AML-193 (cell line): ENCODE measurements around the gene AHRR.
A peak's percentile ranks its signal among the peaks of the same experiment; 100 is the strongest.
"Not testable (repeated sequence)": the region's sequence is repeated elsewhere in the genome, so short reads cannot be mapped to it uniquely, and the experiment has no call there.

Experiments
- DNase-seq, 2 experiments: peaks; one replicate each; lab custom pipeline; 2025; lab: John Stamatoyannopoulos, UW

Gene AHRR

DNA sequence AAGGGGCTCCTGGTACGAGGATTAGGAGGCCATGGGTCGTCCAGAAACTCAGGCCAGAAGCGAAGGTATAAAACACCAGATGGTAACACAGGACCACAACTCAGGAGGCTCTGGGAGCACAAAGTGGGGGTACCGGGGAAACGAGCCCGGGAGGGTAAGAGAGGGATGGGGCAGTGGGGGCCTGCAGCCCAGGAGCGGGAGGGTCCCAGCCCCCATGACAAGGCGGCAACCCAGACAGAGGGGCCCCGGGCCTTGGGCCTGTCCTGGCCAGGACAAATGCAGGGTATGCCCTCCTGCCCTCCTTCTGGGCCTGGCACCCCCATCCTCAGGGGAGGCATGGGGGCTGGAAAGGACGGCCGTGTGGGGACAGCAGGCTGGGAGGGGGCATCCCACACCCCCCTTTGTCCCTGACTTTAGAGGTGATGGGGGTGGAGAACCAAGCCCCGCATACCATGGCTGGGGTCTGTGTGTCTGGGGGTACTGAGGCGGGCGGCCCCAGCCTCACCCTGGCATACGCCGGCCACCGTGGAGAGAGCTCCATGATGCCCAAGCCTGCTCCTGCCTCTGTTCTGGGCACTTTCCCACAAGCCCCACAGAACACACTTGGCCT is 74.5 kb downstream of the AHRR start:
- DNase-seq = no peak

DNA sequence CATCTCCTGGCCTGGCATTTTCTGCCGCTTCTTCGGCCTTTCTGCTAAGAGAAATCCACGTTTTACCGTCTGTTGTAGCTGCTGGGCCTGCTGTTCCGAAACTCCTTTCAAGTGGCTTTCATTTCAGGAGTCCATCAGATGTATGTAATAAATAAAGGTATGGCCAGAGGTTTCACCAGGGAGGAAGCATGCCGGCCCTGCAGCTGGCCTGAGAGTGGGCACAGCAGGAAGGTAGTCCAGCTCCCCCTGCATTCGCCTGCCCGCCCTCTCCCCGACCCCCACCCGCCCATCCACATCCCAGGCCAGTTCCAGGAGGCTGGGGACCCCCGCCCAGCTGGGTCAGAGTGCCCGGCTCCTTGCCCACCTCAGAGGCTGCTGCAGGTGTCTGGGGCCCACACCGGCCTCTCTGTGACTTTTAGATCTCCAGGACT is 75.0 kb downstream of the AHRR start:
- no peak for DNase-seq

DNA sequence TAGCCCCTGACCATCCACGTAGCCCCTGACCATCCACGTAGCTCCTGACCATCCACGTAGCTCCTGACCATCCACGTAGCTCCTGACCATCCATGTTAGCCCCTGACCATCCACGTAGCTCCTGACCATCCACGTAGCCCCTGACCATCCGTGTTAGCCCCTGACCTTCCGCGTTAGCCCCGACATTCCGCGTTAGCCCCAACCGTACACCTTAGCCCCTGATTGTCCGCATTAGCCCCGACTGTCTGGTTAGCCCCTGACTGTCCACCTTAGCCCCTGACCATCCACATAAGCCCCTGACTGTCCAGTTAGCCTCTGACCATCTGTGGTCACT is 76.6 kb downstream of the AHRR start:
- DNase-seq = not testable (repeated sequence)

GRCh38 chr5:398475-399295 is 77.2 kb downstream of the AHRR start:
- DNase-seq = no peak

GRCh38 chr5:399296-400281 is 78.1 kb downstream of the AHRR start:
- DNase-seq = peak; percentile 87 to 88

GRCh38 chr5:400282-401145 is 79.0 kb downstream of the AHRR start:
- DNase-seq = no peak

- no peak for DNase-seq
Measured at GRCh38 chr5:401146-402034, 79.9 kb downstream of the AHRR start.

GRCh38 chr5:402219-402614 is 80.7 kb downstream of the AHRR start:
- DNase-seq = not testable (repeated sequence)

- DNase-seq = no peak
Measured at GRCh38 chr5:402615-403359, 81.3 kb downstream of the AHRR start.

DNA sequence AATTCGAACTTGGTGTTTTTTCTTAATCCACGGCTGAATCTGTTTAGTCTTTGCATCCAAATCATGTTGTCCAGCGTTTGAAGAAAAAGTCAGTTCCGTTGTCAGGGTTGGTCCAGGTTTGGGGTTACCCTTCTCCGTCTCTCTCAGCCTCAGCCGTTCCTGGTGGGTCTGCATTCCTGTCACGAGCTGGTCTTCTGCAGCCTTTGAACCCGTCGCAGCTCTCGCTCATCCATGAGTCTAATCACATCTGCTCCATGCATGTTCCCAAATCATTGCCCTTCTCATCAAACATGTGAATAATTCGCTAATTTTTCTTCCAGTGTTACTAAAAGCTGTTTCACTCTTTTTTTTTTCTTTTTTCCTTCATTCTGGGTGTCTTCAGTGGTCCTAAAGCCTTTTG is 82.5 kb downstream of the AHRR start:
- no peak for DNase-seq

- DNase-seq = no peak
Measured at GRCh38 chr5:404666-405241, 83.2 kb downstream of the AHRR start.

- no peak for DNase-seq
Measured at GRCh38 chr5:405421-405820, 83.9 kb downstream of the AHRR start.

GRCh38 chr5:406041-406440 is 84.5 kb downstream of the AHRR start:
- no peak for DNase-seq

GRCh38 chr5:407051-407450 is 85.5 kb downstream of the AHRR start:
- no peak for DNase-seq

DNA sequence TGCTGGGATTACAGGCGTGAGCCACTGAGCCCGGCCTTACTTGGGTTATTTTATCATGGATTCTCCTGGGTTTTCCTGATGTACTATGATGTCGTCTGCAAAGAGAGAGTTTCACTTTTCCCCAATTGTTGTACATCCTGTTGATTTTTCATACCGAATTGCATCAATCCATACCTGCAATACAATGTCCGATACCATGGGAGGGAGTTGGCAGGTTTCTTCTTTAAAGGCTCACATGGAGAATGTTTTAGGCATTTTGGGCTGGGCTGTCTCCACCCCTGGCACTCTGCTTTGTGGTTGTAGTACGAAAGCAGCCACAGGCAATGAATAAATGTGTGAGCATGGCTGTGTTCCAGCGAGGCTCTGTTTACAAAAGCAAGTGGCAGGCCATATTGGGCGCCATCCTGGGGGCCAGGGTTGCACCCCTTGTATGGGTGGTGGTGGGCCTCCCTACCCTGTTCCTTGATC is 86.3 kb downstream of the AHRR start:
- DNase-seq = no peak

- DNase-seq = peak; percentile 17 to 25
Measured at GRCh38 chr5:410911-411517, 89.5 kb downstream of the AHRR start.

DNA sequence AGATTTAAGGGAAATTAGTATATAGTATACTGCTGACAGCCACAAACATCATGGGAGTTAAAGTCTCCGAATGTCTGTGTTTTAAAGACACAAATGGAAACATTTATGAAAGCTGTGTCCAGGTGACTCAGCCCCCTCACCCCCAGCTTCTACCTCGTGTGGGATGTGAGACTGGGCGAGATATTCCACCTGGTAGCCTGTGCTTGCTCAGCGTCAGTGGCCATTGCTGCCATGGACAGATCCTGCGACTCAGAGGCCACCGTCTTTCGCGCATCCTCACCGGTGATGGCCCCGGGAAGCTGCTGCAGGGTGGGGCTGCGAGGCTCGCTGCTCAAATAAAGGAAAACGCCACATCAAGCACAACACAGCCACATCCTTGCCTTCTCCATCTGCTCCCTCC is 90.2 kb downstream of the AHRR start:
- DNase-seq = no peak

GRCh38 chr5:414991-415927 is 93.7 kb downstream of the AHRR start:
- not testable (repeated sequence) for DNase-seq
